HG03060 (cell line): ENCODE results near the gene LRRC55.

Experiments
- ATAC-seq: cut with Tn5 transposase; IDR thresholded peaks from one replicate; pipeline ENCODE4 v1.9.1; 2021; ENCODE audit warnings: low read depth, moderate number of reproducible peaks; ENCODE audit not compliant: unreplicated experiment

Gene LRRC55

DNA sequence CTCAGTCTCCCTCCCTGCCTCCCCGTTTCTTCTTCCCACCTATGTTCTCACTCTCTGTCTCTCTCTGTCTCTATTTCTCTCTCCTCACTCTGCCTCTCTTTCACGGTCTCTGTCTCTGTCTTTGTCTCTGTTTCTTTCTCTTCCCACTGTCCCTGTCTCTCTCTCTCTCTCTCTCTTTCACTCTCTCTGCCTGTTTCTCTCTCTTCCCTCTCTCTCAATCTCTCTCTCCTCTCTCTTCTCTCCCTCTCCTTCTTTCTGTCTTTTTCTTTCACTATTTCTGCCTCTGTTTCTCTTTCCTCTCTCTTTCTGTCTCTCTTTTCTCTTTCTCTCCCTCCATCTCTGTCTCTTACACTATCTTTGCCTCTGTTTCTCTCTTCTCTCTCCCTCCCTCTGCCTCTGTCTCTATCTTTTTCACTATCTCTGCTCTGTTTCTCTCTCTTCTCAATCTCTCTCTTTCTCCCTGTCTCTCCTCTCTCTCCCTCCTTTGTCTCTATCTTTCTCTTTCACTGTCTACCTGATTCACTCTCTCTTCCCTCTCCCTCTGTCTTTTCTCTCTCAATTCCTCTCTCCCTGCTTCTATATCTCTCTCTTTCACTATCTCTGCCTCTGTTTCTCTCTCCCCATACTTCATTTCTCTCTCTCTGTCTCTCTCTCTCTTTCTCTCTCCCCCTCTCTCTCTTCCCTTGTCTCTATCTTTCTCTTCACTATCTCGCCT lies 49.9 kb downstream of the LRRC55 start:
- ATAC-seq: no peak

DNA sequence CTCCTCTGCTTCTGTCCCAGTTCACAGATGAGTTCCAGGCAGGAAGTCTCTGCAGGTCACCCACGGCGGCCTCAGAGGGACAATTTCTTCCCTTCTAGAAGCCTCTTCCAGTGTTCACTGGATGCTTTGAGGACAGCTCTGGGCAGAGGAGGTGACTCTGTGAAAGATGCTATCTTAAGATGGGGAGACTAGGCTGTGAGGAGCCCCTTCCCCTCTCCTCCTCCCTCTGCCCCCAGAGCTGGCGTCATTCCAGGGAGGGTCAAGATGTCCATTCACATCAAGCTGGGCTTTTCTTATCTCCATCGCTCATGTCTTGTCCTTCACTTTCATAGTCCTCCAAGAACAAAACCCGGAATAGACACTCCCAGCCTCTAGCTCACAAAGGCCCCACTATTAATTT lies 51.9 kb downstream of the LRRC55 start:
- ATAC-seq: no peak

DNA sequence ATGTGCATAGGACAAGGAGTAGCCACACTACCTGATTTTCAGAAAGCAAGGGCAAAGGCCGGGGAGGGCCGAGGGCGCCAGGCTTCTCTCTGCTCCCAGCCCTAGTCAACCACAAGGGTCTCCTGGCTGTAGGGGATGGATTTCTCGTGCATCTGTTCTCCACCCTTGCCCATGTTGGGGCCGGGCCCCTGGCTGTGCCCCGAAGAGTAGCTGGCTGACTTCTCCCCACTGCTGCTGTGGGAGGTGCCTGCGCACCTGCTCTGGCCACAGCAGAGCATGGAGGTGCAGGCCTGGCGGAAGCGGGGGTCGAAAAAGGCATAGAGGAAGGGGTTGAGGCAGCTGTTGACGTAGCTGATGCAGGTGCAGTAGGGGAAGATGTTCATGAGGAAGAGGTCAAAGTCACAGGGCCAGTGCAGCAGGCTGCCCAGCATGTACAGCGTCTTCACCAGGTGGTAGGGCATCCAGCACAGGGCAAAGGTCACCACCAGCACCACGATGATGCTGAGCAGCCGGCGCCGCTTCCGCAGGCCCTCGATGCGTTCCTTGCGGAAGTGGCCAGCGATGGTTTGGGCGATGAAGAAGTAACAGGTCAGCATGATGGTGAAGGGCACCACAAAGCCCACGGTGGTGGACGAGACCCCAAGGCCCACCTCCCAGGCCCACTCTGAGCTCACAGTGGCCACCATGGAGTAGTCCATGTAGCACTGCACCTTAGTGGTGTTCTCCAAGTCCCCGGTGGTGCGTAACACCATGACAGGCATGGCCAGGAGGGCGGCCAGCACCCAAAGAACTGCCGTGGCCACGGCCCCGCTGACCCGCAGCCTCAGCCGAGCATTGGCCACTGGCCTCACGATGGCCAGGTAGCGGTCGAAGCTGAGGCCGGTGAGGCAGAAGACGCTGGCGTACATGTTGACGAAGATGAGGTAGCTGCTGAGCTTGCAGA lies 54.3 kb downstream of the LRRC55 start:
- no peak for ATAC-seq

DNA sequence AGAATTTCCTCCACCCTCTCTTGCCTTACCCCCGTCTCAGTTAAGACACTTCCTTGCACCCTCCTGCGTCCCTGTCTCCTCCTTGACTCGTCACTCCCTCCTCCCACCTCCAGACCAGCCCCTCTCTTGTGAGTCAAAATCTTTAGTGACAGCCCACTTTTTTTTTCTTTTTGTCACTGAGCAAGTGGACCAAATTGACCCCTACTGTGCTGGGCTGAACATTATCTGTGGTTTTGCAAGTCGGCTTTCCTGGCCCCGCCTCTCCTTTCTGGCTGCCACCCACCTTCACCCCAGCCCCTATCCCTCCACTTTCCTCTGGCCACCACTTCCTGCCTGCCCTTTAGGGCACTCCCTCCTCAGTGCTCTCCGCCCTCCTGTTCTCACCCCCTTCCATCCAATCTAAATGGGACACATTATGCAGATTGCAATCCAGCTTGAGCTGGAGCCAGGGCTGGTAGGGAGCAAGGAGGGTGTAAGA lies 55.5 kb downstream of the LRRC55 start, which contains the start of gene APLNR:
Gene APLNR, minus strand, starts transcription at position 47 of the 478 bp plus-strand sequence. CDS start 246 bp downstream, outside the sequence.
- ATAC-seq: no peak

DNA sequence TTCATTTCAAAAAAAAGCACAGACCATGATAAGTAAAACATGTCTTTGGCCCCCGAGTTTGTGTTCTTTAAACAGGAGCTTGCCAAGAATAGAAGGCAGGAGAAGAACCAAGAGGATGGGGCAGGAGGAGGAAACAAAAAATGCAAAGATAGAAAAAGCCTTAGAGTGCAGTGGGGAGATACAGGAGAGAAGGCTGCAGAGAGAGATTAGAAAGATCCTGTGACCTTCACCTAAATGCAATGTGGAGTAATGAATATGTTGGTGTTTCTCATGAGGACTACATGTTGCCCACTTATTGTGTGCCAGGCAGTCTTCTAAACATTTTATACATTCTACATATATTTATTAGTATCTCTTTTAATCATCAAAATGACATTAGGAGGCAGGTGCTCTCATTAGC lies 57.6 kb downstream of the LRRC55 start:
- ATAC-seq: no peak

DNA sequence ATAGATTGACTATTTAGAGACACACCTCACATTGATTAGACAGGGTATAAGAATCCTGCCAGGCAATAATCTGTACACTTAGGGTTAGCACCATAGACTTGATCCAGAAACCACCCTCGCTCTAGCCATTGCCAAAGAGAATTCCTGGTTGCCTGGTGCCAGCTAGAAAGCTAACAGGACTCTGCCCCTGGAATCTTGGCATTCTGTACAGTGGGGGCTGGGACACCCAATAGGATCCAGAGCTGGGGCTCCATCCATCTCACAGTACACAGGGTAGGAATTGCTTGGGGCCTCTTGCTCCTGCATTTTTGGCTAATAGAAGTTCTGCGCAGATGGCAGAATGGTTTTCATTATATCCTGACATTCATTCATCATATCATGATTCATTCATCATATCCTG lies 58.3 kb downstream of the LRRC55 start:
- no peak for ATAC-seq

DNA sequence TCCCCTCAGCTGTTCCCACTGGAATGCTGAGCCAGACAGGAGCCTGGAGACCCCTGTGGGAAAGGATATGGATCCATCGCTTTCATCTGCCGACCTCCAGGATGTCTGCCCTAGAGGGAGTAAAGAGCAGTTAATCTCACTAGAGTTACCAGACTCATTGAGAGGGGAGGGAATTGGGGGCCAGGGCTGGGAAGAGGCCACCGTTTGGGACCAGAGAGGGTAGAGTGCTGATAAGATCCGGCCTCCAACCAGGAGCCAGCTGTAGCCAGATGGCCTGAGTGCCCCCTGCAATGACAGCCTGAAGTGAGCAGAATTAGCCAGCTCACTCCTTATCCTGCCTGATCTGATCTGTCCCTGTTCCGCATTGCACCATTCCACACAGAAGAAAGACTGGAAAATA lies 59.0 kb downstream of the LRRC55 start:
- no peak for ATAC-seq
